Activated B cell treated with CpG ODN at 0.5 μM for 24 hours (primary cell): ENCODE results near the gene ZBTB2. TPM values are rescaled to one million over a fixed set of nuclear protein-coding genes. Genes with fewer than 3 reads are reported as not detected.

ENCODE experiments used
- ATAC-seq: fragments of 200-7000 bp; cut with Tn5 transposase; one replicate; pipeline ENCODE4 v1.10.0; 2021; ENCODE audit warnings: low read depth, mild to moderate bottlenecking, moderate library complexity
- CTCF ChIA-PET: fragments of 350-600 bp; sonication (Branson Sonifier 250); formaldehyde crosslinking; loops from one replicate; lab custom pipeline; 2021; ENCODE audit warnings: antibody characterized with exemption; lab: Charles Lee
- POLR2A ChIA-PET: fragments of 350-600 bp; sonication (Branson Sonifier 250); formaldehyde crosslinking; loops from one replicate; lab custom pipeline; 2021; ENCODE audit warnings: antibody characterized with exemption; lab: Charles Lee
- DNase-seq: peaks from one replicate; pipeline ENCODE4 v3.0.0; 2022
- H3K27ac Mint-ChIP-seq: one replicate; pipeline ENCODE4 v1.8.0; 2020; ENCODE audit warnings: mixed read lengths
- H3K27me3 Mint-ChIP-seq: one replicate; pipeline ENCODE4 v1.8.0; 2021; ENCODE audit warnings: mixed read lengths
- H3K36me3 Mint-ChIP-seq: one replicate; pipeline ENCODE4 v1.8.0; 2021; ENCODE audit warnings: low read depth, mixed read lengths
- H3K4me1 Mint-ChIP-seq: one replicate; pipeline ENCODE4 v1.8.0; 2021; ENCODE audit warnings: mixed read lengths
- H3K4me3 Mint-ChIP-seq: one replicate; pipeline ENCODE4 v1.8.0; 2020; ENCODE audit warnings: mild to moderate bottlenecking, mixed read lengths
- H3K9me3 Mint-ChIP-seq: one replicate; pipeline ENCODE4 v1.8.0; 2020; ENCODE audit warnings: mixed read lengths
- CTCF ChIP-seq: fragments of 200-600 bp; IDR thresholded peaks from one replicate; pipeline ENCODE4 v1.8.0; 2022; ENCODE audit warnings: antibody characterized with exemption, mild to moderate bottlenecking
- intact Hi-C: fragments of 100-400 bp; cut with micrococcal nuclease; formaldehyde crosslinking; loops from one replicate; pipeline ENCODE4 v1.15.1; 2024
- total RNA-seq: library from RNA; stranded (reverse); gene quantifications from 2 replicates; pipeline ENCODE4 v1.2.3, GENCODE V29; 2022

ZBTB2 gene
- total RNA-seq, 1 donor from 2014 or later: 17.3 TPM

- Mint-ChIP-seq H3K27me3 (peaks cover 18% of the 10 kb centered on the region), H3K4me3 (no peak overlapping the region), H3K4me1 (peaks cover 12% of the 10 kb centered on the region), H3K27ac (no peak overlapping the region), H3K36me3 (no peaks in the 10 kb centered on the region), H3K9me3 (no peaks in the 10 kb centered on the region)
- no peak for TF ChIP-seq CTCF
- ATAC-seq: no peak
- ChIA-PET CTCF (interaction anchor here (0.7 kb wide), 1 partner anchor 316 kb away, joined by 3 read pairs; no protein-coding TSS in a partner anchor), POLR2A (no interaction called here)
- intact Hi-C loops: no loop called here
- no peak for DNase-seq
Observed at GRCh38 chr6:151330130-151330696, 61.1 kb downstream of the ZBTB2 start.

GRCh38 chr6:151327101-151327500, 64.3 kb downstream of the ZBTB2 start:
- Mint-ChIP-seq H3K9me3 (no peaks in the 10 kb centered on the region), H3K27me3 (peaks cover 26% of the 10 kb centered on the region), H3K27ac (no peak overlapping the region), H3K36me3 (no peaks in the 10 kb centered on the region), H3K4me1 (peaks cover 23% of the 10 kb centered on the region), H3K4me3 (no peak overlapping the region)
- no peak for TF ChIP-seq CTCF
- ChIA-PET CTCF (interaction anchor here (1.2 to 5.6 kb wide), 3 partner anchors 313 to 435 kb away, joined by 4 to 164 read pairs (median 113); no protein-coding TSS in a partner anchor), POLR2A (no interaction called here)
- no peak for DNase-seq
- intact Hi-C loops: loop anchor here (5.0 to 10.0 kb wide), 2 partner anchors 60 to 148 kb away; no protein-coding TSS in a partner anchor
- ATAC-seq: no peak

GRCh38 chr6:151326116-151326825, 65.1 kb downstream of the ZBTB2 start:
- ChIA-PET CTCF (interaction anchor here (1.1 to 5.6 kb wide), 5 partner anchors 9 to 1246 kb away, joined by 3 to 164 read pairs (median 21); no protein-coding TSS in a partner anchor), POLR2A (interaction anchor here (0.6 kb wide), 1 partner anchor 12 kb away, joined by 4 read pairs; no protein-coding TSS in a partner anchor)
- peaks cover 23% of the 10 kb centered on the region for H3K4me1 Mint-ChIP-seq
- peaks cover 26% of the 10 kb centered on the region for H3K27me3 Mint-ChIP-seq
- no peak overlapping the region for H3K27ac Mint-ChIP-seq
- no peaks in the 10 kb centered on the region for H3K36me3 Mint-ChIP-seq
- ATAC-seq: no peak
- no peak for TF ChIP-seq CTCF
- H3K9me3 Mint-ChIP-seq: no peaks in the 10 kb centered on the region
- DNase-seq: no peak
- H3K4me3 Mint-ChIP-seq: peak overlapping the region; percentile 79
- intact Hi-C loops: loop anchor here (5.0 to 10.0 kb wide), 2 partner anchors 61 to 149 kb away; no protein-coding TSS in a partner anchor

DNA sequence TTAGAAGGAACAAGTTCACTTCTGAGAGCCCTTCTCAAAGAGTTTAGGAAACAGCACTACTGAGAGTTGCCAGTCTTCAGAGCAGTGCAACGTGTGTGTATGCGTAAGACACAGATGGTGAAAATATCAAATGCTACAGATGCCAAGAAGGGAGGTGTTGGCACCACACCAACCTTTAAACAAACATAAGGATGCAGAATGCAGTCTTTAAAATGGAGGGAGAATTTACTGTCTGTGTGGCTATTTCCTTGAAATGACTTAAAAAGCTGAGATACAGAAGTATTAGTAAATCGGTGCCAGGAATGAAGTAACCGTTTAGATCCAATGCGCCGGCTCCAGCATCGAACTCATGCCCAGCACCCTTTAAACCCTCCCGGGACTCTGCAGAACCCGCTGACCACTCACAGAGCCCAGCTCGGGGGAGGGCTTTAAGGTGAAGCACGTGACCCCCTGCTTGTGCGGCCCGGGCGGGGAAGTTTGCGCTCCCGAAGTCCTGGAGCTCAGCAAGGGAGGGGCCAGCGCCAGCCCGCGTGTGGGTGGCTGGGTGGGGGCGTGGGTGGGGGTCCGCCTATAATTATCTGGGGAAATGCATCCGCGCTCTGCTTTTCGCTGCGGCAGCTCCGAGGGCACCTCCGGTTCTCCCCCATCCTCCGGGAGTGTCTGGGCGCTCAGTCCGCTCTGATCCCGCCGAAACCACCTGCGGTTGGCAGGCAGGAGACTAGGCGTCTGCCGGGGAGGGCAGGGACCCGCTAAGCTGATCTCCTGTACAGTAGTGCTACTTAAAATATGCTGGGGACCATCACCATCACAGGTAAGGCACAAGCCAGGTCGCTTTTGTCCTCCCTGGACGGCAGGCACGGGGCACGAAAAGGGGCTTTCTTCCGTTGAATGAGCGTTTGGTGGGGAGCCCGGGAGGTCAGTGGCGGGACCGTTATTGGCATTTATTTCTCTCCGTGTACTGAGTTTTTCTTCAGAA, 66.0 kb downstream of the ZBTB2 start:
- H3K4me3 Mint-ChIP-seq: peak overlapping the region; percentile 79
- H3K27ac Mint-ChIP-seq: no peak overlapping the region
- H3K4me1 Mint-ChIP-seq: peaks cover 23% of the 10 kb centered on the region
- peak; percentile 19 for DNase-seq
- ChIA-PET POLR2A (interaction anchor here (0.6 to 2.6 kb wide), 5 partner anchors 12 to 907 kb away, joined by 3 to 7 read pairs (median 4); no protein-coding TSS in a partner anchor), CTCF (interaction anchor here (0.5 to 5.6 kb wide), 22 partner anchors 8 to 1245 kb away, joined by 3 to 164 read pairs (median 5); no protein-coding TSS in a partner anchor)
- intact Hi-C loops: loop anchor here (5.0 to 10.0 kb wide), 2 partner anchors 62 to 149 kb away; no protein-coding TSS in a partner anchor
- TF ChIP-seq CTCF: no peak
- H3K27me3 Mint-ChIP-seq: peaks cover 29% of the 10 kb centered on the region
- H3K36me3 Mint-ChIP-seq: no peaks in the 10 kb centered on the region
- peak; percentile 31 for ATAC-seq
- no peaks in the 10 kb centered on the region for H3K9me3 Mint-ChIP-seq
